Hepatocyte (in vitro differentiated cells): ENCODE results near the gene TBL2. TPM values are rescaled to one million over a fixed set of nuclear protein-coding genes. Genes with fewer than 3 reads are reported as not detected.
"Not testable (repeated sequence)": the region's sequence is repeated elsewhere in the genome, so short reads cannot be mapped to it uniquely, and the experiment has no call there.

Experiments
- DNase-seq: peaks from one replicate; pipeline ENCODE4 v3.0.0-alpha.2; 2016; ENCODE audit warnings: low spot score
- H2AFZ ChIP-seq: fragments of 200-600 bp; sonication (generic); 2 replicates; pipeline ENCODE4 v1.6.0; 2016; ENCODE audit warnings: antibody characterized with exemption, mild to moderate bottlenecking
- H3K27ac ChIP-seq: fragments of 200-600 bp; sonication (generic); 2 replicates; pipeline ENCODE4 v1.5.1; 2016; ENCODE audit warnings: mild to moderate bottlenecking
- H3K27me3 ChIP-seq: fragments of 200-600 bp; sonication (generic); 2 replicates; pipeline ENCODE4 v1.6.1; 2016
- H3K36me3 ChIP-seq: fragments of 200-600 bp; sonication (generic); replicated peaks from 2 replicates; pipeline ENCODE4 v1.5.1; 2016; ENCODE audit warnings: low read depth; ENCODE audit not compliant: insufficient read depth
- H3K4me1 ChIP-seq: fragments of 200-600 bp; sonication (generic); 2 replicates; pipeline ENCODE4 v1.5.1; 2016; ENCODE audit warnings: mild to moderate bottlenecking, moderate library complexity; ENCODE audit not compliant: insufficient read depth
- H3K4me2 ChIP-seq: fragments of 200-600 bp; sonication (generic); 2 replicates; pipeline ENCODE4 v1.6.0; 2016
- H3K4me3 ChIP-seq: fragments of 200-600 bp; sonication (generic); 2 replicates; pipeline ENCODE4 v1.5.1; 2016; ENCODE audit warnings: mild to moderate bottlenecking
- H3K79me2 ChIP-seq: fragments of 200-600 bp; sonication (generic); 2 replicates; pipeline ENCODE4 v1.6.0; 2017; ENCODE audit warnings: mild to moderate bottlenecking
- H3K9me2 ChIP-seq: fragments of 200-600 bp; sonication (generic); replicated peaks from 2 replicates; pipeline ENCODE4 v1.6.0; 2017; ENCODE audit warnings: mild to moderate bottlenecking; ENCODE audit not compliant: insufficient read depth
- H3K9me3 ChIP-seq: fragments of 200-600 bp; sonication (generic); 2 replicates; pipeline ENCODE4 v1.5.1; 2016; ENCODE audit warnings: low read depth, mild to moderate bottlenecking
- H4K20me1 ChIP-seq: fragments of 200-600 bp; sonication (generic); 2 replicates; pipeline ENCODE4 v1.6.0; 2016; ENCODE audit warnings: mild to moderate bottlenecking; ENCODE audit not compliant: insufficient read depth, poor library complexity, severe bottlenecking
- CTCF ChIP-seq: fragments of 200-600 bp; sonication (generic); IDR thresholded peaks from 2 replicates; pipeline ENCODE4 v1.5.1; 2016; ENCODE audit warnings: antibody characterized with exemption, mild to moderate bottlenecking; ENCODE audit not compliant: poor library complexity
- EZH2 ChIP-seq: fragments of 200-600 bp; sonication (generic); IDR thresholded peaks from 2 replicates; pipeline ENCODE4 v1.6.1; 2016; ENCODE audit warnings: antibody characterized with exemption, mild to moderate bottlenecking, borderline replicate concordance
- EZH2phosphoT487 ChIP-seq: fragments of 200-600 bp; sonication (generic); IDR thresholded peaks from one replicate; pipeline ENCODE4 v1.6.1; 2018; ENCODE audit warnings: antibody characterized with exemption, mild to moderate bottlenecking, low read depth, moderate library complexity; ENCODE audit not compliant: unreplicated experiment, severe bottlenecking
- WGBS: methylation state at CpG from one replicate; pipeline ENCODE4 v1.1.6; 2016; ENCODE audit warnings: low lambda C conversion rate; ENCODE audit errors: missing lambda C conversion rate; 5-methylcytosine and 5-hydroxymethylcytosine counted together
- polyA plus RNA-seq: library from polyadenylated mRNA; unstranded; fragments of >200 nt; fragmentation: Nextera tagmentation; extraction: Ambion mirVana; gene quantifications from 2 replicates; pipeline ENCODE4 v1.2.1, GENCODE V29; 2016
- total RNA-seq: library from RNA; depleted of rRNA; stranded (reverse); fragments of >200 nt; gene quantifications from 2 replicates; pipeline ENCODE4 v1.2.3, GENCODE V29; 2014

TBL2 gene
- total and polyA plus RNA-seq, 2 experiments from 2014 or later: 55.5 to 73.6 TPM

GRCh38 chr7:73569042-73569608, 9.3 kb downstream of the TBL2 start:
- H3K9me3 ChIP-seq: no peaks in the 10 kb centered on the region
- no peak overlapping the region for H2AFZ ChIP-seq
- H3K27ac ChIP-seq: no peak overlapping the region
- H4K20me1 ChIP-seq: peaks cover under 1% of the 10 kb centered on the region
- H3K4me3 ChIP-seq: no peak overlapping the region
- no peak for DNase-seq
- no peaks in the 10 kb centered on the region for H3K9me2 ChIP-seq
- TF ChIP-seq EZH2: no peak
- no peak for TF ChIP-seq CTCF
- no peak for TF ChIP-seq EZH2phosphoT487
- no peak overlapping the region for H3K4me2 ChIP-seq
- H3K27me3 ChIP-seq: no peaks in the 10 kb centered on the region
- H3K36me3 ChIP-seq: no peaks in the 10 kb centered on the region
- WGBS: 94% methylated on average over 5 of the region's 5 CpGs
- peaks cover 1% of the 10 kb centered on the region for H3K4me1 ChIP-seq
- H3K79me2 ChIP-seq: no peaks in the 10 kb centered on the region

- Histone ChIP-seq H3K9me3 (no peaks in the 10 kb centered on the region), H3K36me3 (no peaks in the 10 kb centered on the region), H2AFZ (no peak overlapping the region), H3K27me3 (no peaks in the 10 kb centered on the region), H4K20me1 (no peaks in the 10 kb centered on the region), H3K4me2 (no peak overlapping the region), H3K27ac (no peak overlapping the region), H3K4me1 (peaks cover 3% of the 10 kb centered on the region), H3K4me3 (no peak overlapping the region), H3K9me2 (no peaks in the 10 kb centered on the region), H3K79me2 (no peaks in the 10 kb centered on the region)
- WGBS: 91% methylated on average over 12 of the region's 12 CpGs
- DNase-seq: no peak
- TF ChIP-seq EZH2: no peak
- TF ChIP-seq EZH2phosphoT487: no peak
- no peak for TF ChIP-seq CTCF
Measured at GRCh38 chr7:73567846-73568685, 10.3 kb downstream of the TBL2 start.

- Histone ChIP-seq H3K9me2 (no peaks in the 10 kb centered on the region), H3K27ac (no peak overlapping the region)
- 87% methylated on average over 4 of the region's 4 CpGs for WGBS
Measured at GRCh38 chr7:73567140-73567539, 11.2 kb downstream of the TBL2 start.

DNA sequence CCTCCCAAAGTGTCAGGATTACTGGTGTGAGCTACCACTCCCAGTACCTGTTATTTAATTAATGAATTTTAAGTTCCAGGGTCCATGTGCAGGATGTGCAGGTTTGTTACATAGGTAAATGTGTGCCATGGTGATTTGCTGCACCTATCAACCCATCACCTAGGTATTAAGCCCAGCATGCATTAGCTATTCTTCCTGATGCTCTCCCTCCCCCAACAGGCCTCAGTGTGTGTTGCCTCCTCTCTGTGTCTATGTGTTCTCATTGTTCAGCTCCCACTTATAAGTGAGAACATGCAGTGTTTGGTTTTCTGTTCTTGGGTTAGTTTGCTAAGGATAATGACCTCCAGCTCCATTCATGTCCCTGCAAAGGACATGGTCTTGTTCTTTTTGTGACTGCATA, 11.9 kb downstream of the TBL2 start:
- H3K27me3 ChIP-seq, H3K27ac ChIP-seq, H3K4me1 ChIP-seq, H3K79me2 ChIP-seq, H4K20me1 ChIP-seq, H2AFZ ChIP-seq, H3K36me3 ChIP-seq, DNase-seq, H3K4me3 ChIP-seq, H3K9me2 ChIP-seq, H3K4me2 ChIP-seq, H3K9me3 ChIP-seq: not testable (repeated sequence)

More at GRCh38 chr7:73567140-73567539, 11.2 kb downstream of the TBL2 start:
- H3K27me3 ChIP-seq: no peaks in the 10 kb centered on the region
- H3K9me3 ChIP-seq: no peaks in the 10 kb centered on the region
- no peak for DNase-seq
- H2AFZ ChIP-seq: no peak overlapping the region
- TF ChIP-seq CTCF: no peak
- TF ChIP-seq EZH2: no peak
- TF ChIP-seq EZH2phosphoT487: no peak
- no peaks in the 10 kb centered on the region for H3K36me3 ChIP-seq
- H3K4me3 ChIP-seq: no peak overlapping the region
- no peaks in the 10 kb centered on the region for H4K20me1 ChIP-seq
- H3K79me2 ChIP-seq: no peaks in the 10 kb centered on the region
- H3K4me1 ChIP-seq: peaks cover 3% of the 10 kb centered on the region
- no peak overlapping the region for H3K4me2 ChIP-seq
